HCT116 (cell line): ENCODE data around the gene STXBP3. TPM values are rescaled to one million over a fixed set of nuclear protein-coding genes. Genes with fewer than 3 reads are reported as not detected.

ENCODE experiments used
- ATAC-seq: fragments of 200-7000 bp; cut with Tn5 transposase; 2 replicates; pipeline ENCODE4 v1.9.1; 2020; ENCODE audit warnings: mild to moderate bottlenecking, moderate library complexity
- BruUV-seq: library from RNA; stranded (reverse); fragments of 400-500 nt; replicated peaks from 2 replicates; lab custom pipeline; 2021; lab: Mats Ljungman, UMichigan
- CTCF ChIA-PET: fragments of 300-600 bp; sonication (Branson Sonifier 250); formaldehyde crosslinking; loops from one replicate; lab custom pipeline; 2021; ENCODE audit warnings: antibody characterized with exemption; lab: Charles Lee
- POLR2A ChIA-PET: fragments of 300-600, 350-600 bp; sonication (Branson Sonifier 250); formaldehyde crosslinking; loops from one replicate; lab custom pipeline; 2021; ENCODE audit warnings: antibody characterized with exemption; lab: Charles Lee
- RAD21 ChIA-PET, 2 experiments: fragments of 300-600 bp; sonication (Branson Sonifier 250); formaldehyde crosslinking; loops; one replicate each; lab custom pipeline; 2023; ENCODE audit warnings: low total read pairs in 2 of 2; ENCODE audit not compliant: uncharacterized antibody in 2 of 2, unreplicated experiment in 2 of 2, low non-redundant PET in 1 of 2; lab: Charles Lee
- DNase-seq: peaks from one replicate; pipeline ENCODE4 v3.0.0-alpha.2; 2010; ENCODE audit warnings: low read depth, low spot score
- H2AFZ ChIP-seq: fragments of 200-600 bp; shearing (Covaris generic), sonication (generic); 2 replicates; pipeline ENCODE4 v1.6.1; 2017; ENCODE audit warnings: low read depth, mixed run types, mixed read lengths, antibody characterized with exemption, low read length; ENCODE audit not compliant: poor library complexity, severe bottlenecking
- H3K27ac ChIP-seq: 2 replicates; pipeline ENCODE4 v1.5.1; 2012; ENCODE audit warnings: low read depth, low read length
- H3K27me3 ChIP-seq: fragments of 200-600 bp; sonication (generic); 2 replicates; pipeline ENCODE4 v1.6.1; 2016; ENCODE audit warnings: mixed run types, low read length, mixed read lengths; ENCODE audit not compliant: insufficient read depth
- H3K36me3 ChIP-seq, 2 experiments: fragments of 200-500 bp in 1 of 2; fragments of 200-600 bp in 1 of 2; sonication (Bioruptor generic) in 1 of 2; sonication (generic) in 1 of 2; 2 replicates each; pipeline versions ENCODE4 v1.5.1 to v1.6.1; 2014 to 2016; ENCODE audit warnings: low read length in 2 of 2, inconsistent platforms in 1 of 2, mixed read lengths in 1 of 2, mixed run types in 1 of 2; ENCODE audit not compliant: insufficient read depth in 2 of 2, control insufficient read depth in 1 of 2
- H3K4me1 ChIP-seq, 2 experiments: fragments of 200-600 bp in 1 of 2; sonication (generic) in 1 of 2; 2 replicates each; pipeline versions ENCODE4 v1.5.1 to v1.6.1; 2012 to 2017; ENCODE audit warnings: low read length in 2 of 2, inconsistent platforms in 1 of 2, mild to moderate bottlenecking in 1 of 2, mixed read lengths in 1 of 2, mixed run types in 1 of 2, moderate library complexity in 1 of 2; ENCODE audit not compliant: insufficient read depth in 2 of 2, control insufficient read depth in 1 of 2
- H3K4me2 ChIP-seq: fragments of 200-600 bp; sonication (generic); 2 replicates; pipeline ENCODE4 v1.6.1; 2017; ENCODE audit warnings: mixed run types, low read length, mixed read lengths
- H3K4me3 ChIP-seq, 2 experiments: fragments of 200-600 bp in 1 of 2; sonication (generic) in 1 of 2; replicated peaks in 1 of 2; 2 replicates each; pipeline ENCODE4 v1.5.1; 2011 to 2016; ENCODE audit warnings: low read length in 2 of 2, control low read depth in 1 of 2, low read depth in 1 of 2, mild to moderate bottlenecking in 1 of 2, mixed read lengths in 1 of 2, mixed run types in 1 of 2
- H3K79me2 ChIP-seq: fragments of 200-600 bp; sonication (generic); 2 replicates; pipeline ENCODE4 v1.6.1; 2017; ENCODE audit warnings: mild to moderate bottlenecking, mixed run types, low read length, moderate library complexity, mixed read lengths; ENCODE audit not compliant: insufficient read depth
- H3K9ac ChIP-seq: fragments of 200-600 bp; sonication (generic); 2 replicates; pipeline ENCODE4 v1.6.1; 2016; ENCODE audit warnings: low read length, mixed read lengths
- H3K9me2 ChIP-seq: fragments of 200-600 bp; sonication (generic), shearing (Covaris generic); 2 replicates; pipeline ENCODE4 v1.6.1; 2017; ENCODE audit warnings: mixed run types, mild to moderate bottlenecking, moderate library complexity; ENCODE audit not compliant: insufficient read depth
- H3K9me3 ChIP-seq, 2 experiments: fragments of 200-500 bp in 1 of 2; fragments of 200-600 bp in 1 of 2; sonication (Bioruptor generic) in 1 of 2; sonication (generic) in 1 of 2; 2 replicates each; pipeline ENCODE4 v1.6.1; 2014 to 2017; ENCODE audit warnings: low read length in 2 of 2, mixed read lengths in 2 of 2, inconsistent platforms in 1 of 2, low read depth in 1 of 2, mild to moderate bottlenecking in 1 of 2, mixed run types in 1 of 2, moderate library complexity in 1 of 2; ENCODE audit not compliant: control insufficient read depth in 1 of 2, insufficient read depth in 1 of 2
- H4K20me1 ChIP-seq: fragments of 200-600 bp; sonication (generic), shearing (Covaris generic); 2 replicates; pipeline ENCODE4 v1.6.1; 2017; ENCODE audit warnings: mixed run types, mild to moderate bottlenecking, moderate library complexity; ENCODE audit not compliant: insufficient read depth
- CBX3 ChIP-seq: IDR thresholded peaks from 2 replicates; pipeline ENCODE4 v1.6.1; 2012; ENCODE audit warnings: low read depth
- EZH2phosphoT487 ChIP-seq: fragments of 200-600 bp; IDR thresholded peaks from 2 replicates; pipeline ENCODE4 v1.6.1; 2018; ENCODE audit warnings: antibody characterized with exemption, borderline replicate concordance
- FOSL1 ChIP-seq: IDR thresholded peaks from 2 replicates; pipeline ENCODE4 v1.6.1; 2012; ENCODE audit warnings: low read depth
- SRF ChIP-seq: IDR thresholded peaks from 2 replicates; pipeline ENCODE4 v1.6.1; 2012; ENCODE audit warnings: low read depth
- intact Hi-C: fragments of 100-400 bp; cut with micrococcal nuclease; formaldehyde crosslinking; loops from 2 replicates; pipeline ENCODE4 v1.10.0; 2022
- total RNA-seq: library from RNA; stranded (reverse); gene quantifications from one replicate; pipeline ENCODE4 v1.2.1, GENCODE V29; 2021; ENCODE audit not compliant: unreplicated experiment
- TF ChIP-seq, protein P1 (sequence below): IDR thresholded peaks from 2 replicates; pipeline ENCODE4 v1.6.1; 2011; ENCODE audit warnings: mild to moderate bottlenecking, low read length, moderate library complexity; ENCODE audit not compliant: insufficient replicate concordance; ENCODE audit errors: extremely low read depth
- TF ChIP-seq, protein P2 (sequence below), 3 experiments: fragments of 200-600 bp in 1 of 3; sonication (generic) in 1 of 3; IDR thresholded peaks in 2 of 3; conservative IDR thresholded peaks in 1 of 3; 2 replicates each; pipeline ENCODE4 v1.5.1; 2012 to 2017; ENCODE audit warnings: low read depth in 2 of 3, low read length in 2 of 3, antibody characterized with exemption in 1 of 3, borderline replicate concordance in 1 of 3, control low read depth in 1 of 3, mild to moderate bottlenecking in 1 of 3, mixed read lengths in 1 of 3, mixed run types in 1 of 3, moderate library complexity in 1 of 3; ENCODE audit not compliant: insufficient read depth in 1 of 3

The STXBP3 gene
- total RNA-seq, 1 experiment from 2014 or later = 22.6 TPM

DNA sequence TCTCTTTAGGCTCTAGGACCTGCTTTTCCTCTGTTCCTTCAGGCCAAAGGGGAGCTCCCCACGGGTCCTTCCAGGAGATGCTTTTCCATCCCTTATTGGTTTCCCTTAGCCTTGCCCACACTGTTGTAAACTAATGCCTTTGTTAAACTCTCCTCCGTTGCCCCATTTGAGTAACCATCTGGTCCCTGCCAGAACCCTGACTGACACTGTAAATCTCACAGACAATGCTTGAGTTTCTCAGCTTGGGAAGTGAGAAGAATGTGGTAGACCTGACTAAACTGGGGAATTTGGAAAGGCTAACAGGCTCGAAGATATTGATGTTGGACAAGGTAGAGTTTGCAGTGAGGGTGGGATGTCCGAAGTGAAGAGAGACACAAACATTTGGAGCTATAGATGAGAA, 99.0 kb downstream of the STXBP3 start:
- BruUV-seq = no TSS peak
- Histone ChIP-seq H3K4me1 (no peaks in the 10 kb centered on the region), H3K36me3 (no peaks in the 10 kb centered on the region), H2AFZ (no peak overlapping the region), H3K27ac (no peak overlapping the region), H3K9me3 (no peaks in the 10 kb centered on the region), H3K27me3 (no peaks in the 10 kb centered on the region), H3K4me3 (no peak overlapping the region), H3K9ac (no peak overlapping the region), H3K79me2 (no peaks in the 10 kb centered on the region), H3K9me2 (no peaks in the 10 kb centered on the region), H3K4me2 (no peak overlapping the region), H4K20me1 (no peaks in the 10 kb centered on the region)
- intact Hi-C loops = no loop called here
- ATAC-seq (no peak), DNase-seq (no peak)
- CTCF ChIA-PET = no interaction called here
- POLR2A ChIA-PET = no interaction called here
- TF ChIP-seq, protein P1, sequence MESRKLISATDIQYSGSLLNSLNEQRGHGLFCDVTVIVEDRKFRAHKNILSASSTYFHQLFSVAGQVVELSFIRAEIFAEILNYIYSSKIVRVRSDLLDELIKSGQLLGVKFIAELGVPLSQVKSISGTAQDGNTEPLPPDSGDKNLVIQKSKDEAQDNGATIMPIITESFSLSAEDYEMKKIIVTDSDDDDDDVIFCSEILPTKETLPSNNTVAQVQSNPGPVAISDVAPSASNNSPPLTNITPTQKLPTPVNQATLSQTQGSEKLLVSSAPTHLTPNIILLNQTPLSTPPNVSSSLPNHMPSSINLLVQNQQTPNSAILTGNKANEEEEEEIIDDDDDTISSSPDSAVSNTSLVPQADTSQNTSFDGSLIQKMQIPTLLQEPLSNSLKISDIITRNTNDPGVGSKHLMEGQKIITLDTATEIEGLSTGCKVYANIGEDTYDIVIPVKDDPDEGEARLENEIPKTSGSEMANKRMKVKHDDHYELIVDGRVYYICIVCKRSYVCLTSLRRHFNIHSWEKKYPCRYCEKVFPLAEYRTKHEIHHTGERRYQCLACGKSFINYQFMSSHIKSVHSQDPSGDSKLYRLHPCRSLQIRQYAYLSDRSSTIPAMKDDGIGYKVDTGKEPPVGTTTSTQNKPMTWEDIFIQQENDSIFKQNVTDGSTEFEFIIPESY = no peak
- TF ChIP-seq, protein P2, sequence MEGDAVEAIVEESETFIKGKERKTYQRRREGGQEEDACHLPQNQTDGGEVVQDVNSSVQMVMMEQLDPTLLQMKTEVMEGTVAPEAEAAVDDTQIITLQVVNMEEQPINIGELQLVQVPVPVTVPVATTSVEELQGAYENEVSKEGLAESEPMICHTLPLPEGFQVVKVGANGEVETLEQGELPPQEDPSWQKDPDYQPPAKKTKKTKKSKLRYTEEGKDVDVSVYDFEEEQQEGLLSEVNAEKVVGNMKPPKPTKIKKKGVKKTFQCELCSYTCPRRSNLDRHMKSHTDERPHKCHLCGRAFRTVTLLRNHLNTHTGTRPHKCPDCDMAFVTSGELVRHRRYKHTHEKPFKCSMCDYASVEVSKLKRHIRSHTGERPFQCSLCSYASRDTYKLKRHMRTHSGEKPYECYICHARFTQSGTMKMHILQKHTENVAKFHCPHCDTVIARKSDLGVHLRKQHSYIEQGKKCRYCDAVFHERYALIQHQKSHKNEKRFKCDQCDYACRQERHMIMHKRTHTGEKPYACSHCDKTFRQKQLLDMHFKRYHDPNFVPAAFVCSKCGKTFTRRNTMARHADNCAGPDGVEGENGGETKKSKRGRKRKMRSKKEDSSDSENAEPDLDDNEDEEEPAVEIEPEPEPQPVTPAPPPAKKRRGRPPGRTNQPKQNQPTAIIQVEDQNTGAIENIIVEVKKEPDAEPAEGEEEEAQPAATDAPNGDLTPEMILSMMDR (IDR thresholded peaks at IDR 0.05 in 2 of 3, conservative IDR thresholded peaks at IDR 0.05 in 1 of 3; ENCODE audit: borderline replicate concordance in 1 of 3, insufficient read depth in 1 of 3, low read depth in 2 of 3, low read length in 2 of 3) = no peak
- TF ChIP-seq EZH2phosphoT487 = no peak
- TF ChIP-seq FOSL1 = no peak
- no peak for TF ChIP-seq CBX3
- TF ChIP-seq SRF = no peak
- RAD21 ChIA-PET = no interaction called here
